Measurements from ENCODE around the gene MRPL54.
A peak's percentile ranks its signal among the peaks of the same experiment; 100 is the strongest.

The MRPL54 gene

GRCh38 chr19:3762501-3763459 lies at the start of gene MRPL54:
Gene MRPL54 (plus strand): TSS chr19:3762682. CDS start chr19:3762701, 19 bp downstream.
- peak; percentile 99 for DNase-seq

DNA sequence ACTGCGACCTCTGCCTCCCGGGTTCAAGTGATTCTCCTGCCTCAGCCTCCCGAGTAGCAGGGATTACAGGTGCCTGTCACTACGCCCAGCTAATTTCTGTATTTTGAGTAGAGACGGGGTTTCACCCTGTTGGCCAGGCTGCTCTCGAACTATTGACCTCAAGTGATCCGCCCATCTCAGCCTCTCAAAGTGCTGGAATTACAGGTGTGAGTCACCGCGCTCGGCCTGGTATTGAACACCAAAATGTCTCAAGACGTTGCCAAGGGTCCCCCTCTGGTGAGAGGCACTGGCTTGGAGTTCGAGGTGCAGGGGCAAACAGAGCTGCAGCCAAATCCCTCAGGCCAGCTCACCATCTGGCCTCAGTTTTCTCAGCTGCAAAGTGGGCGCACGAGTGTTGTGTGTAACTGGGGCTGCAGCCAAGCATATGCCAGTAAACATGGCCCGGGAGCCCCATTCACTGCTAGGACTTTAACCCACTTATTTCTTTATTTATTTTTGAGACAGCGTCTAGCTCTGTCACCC lies 46.3 kb upstream of the MRPL54 start:
- DNase-seq = no peak

DNA sequence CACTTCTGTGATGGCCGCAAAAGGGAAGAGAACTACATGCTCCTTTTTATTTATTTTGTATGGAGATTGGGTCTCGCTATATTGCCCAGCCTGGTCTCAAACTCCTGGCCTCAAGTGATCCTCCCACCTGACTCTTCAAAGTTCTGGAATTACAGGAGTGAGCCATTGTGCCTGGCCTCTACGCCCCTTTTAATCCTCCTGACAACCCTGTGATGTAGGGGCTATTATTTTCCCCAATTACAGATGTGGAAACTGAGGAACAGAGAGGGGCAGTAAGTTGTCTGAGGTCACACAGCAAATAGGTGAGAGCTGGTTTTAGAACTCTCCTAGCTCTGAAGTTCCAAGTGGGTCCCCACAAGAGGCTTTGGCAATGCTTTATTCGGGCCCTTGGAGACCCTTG lies 42.6 kb upstream of the MRPL54 start:
- no peak for DNase-seq

GRCh38 chr19:3720349-3720917 lies 42.0 kb upstream of the MRPL54 start:
- no peak for DNase-seq

DNA sequence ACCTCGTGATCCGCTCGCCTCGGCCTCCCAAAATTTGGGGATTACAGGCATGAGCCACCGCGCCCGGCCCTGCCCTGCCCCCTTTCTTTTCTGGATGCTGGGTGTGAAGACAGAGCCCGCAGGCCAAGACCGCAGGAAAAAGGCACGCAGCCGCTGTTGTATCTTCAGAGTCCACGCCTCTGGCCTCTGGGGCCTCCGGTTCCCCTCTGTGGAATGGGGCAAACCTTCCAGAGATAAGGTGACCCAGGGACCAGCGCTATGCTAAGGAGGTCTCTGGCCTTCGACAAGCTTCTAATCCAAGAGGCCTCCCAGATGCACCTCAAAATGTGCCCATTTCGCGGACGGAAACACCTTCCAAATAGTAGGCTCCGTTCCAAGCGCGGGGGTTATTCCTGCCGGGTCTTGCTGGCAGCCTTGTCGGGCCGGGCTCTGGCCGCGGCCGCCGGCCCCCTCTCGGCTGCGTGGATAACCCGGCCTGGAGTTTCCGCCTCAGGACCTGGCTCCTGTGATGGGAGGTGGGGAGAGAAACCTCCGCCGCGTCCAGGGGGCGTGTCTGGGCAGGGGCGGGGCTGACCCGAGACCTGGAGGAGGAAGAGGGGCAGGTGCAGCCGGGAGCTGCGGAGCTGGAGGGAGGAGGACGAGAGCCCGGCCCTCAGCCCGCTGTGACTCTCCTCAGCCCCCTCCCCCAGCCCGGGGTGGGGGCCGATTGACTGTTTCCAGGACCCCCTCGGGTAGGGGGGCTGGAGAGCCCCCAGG lies 41.2 kb upstream of the MRPL54 start:
- DNase-seq = peak; percentile 72

DNA sequence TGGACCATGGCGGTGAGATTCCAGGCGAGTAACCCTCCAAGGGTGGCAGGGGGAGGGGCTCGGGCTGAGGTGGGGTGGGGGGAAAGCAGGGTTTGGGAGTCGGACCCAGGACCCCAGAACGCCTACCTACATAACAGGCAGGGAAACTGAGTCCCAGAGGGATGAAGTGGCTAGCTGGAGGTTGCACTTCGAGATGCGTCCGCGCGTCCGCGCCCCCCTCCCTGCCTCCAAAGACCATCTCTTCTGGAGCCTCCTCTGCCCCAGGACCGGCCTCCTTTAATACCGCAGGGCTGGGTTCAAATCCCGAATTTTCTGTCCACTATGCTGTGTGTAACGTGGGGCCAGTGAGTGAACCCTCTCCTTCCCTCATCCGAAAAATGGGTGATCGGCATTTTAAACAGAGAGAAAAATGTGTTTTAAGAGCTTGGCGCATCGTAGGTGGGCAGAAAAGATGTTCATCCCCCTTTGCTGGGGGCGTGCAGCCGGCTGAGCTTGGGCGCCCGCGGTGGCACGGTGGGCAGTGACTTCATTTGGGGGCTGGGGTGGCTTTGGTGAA lies 40.5 kb upstream of the MRPL54 start:
- DNase-seq = no peak

DNA sequence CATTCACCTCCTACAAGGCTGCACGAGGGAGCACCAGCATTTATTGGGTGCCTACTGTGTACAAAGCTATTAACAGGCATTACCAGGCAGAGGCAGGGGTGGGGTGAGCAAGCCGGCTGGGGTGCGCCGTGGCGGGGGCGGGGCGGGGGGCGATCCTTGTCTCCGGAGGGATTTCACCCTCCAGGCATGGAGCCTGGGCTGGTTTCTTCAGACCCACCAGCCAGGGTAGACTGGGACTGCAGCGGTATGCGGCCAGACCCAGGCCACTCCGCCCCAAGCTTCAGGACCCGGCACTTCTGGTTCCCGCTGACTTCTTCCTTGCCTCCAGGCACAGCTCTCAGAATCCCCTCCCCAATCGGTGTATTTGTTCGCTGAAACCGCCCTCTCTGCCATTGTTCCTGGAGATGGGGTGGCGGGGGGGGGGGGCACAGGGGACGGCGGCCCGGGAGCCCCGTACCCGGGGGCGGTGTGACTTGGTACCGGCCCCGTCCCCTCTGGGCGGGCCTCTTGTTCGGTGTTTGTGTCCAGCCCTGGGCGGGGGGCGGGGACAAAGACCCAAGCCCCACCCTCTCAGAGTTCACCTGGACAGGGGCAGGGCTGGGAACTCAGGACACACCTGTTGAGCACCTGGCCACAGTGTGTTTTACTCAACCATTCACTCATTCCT lies 39.9 kb upstream of the MRPL54 start:
- no peak for DNase-seq

- no peak for DNase-seq
Observed at GRCh38 chr19:3723110-3723488, 39.4 kb upstream of the MRPL54 start.

GRCh38 chr19:3723883-3724282 lies 38.6 kb upstream of the MRPL54 start:
- DNase-seq = no peak

DNA sequence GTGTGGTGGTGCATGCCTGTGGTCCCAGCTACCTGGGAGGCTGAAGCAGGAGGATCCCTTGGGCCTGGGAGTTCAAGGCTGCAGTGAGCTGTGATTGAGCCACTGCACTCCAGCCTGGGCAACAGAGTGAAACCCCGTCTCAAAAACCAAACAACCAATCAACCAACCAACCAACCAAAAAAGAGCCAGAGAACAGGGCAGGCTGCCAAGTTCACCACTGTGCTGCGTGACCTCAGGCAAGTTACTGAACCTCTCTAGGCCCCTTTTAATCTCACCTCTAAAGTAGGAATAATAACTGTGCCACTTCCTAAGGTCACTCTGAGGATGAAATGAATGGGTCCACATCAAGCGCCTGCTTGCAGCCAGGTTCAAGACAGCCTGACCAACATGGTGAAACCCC lies 37.4 kb upstream of the MRPL54 start:
- DNase-seq = no peak

DNA sequence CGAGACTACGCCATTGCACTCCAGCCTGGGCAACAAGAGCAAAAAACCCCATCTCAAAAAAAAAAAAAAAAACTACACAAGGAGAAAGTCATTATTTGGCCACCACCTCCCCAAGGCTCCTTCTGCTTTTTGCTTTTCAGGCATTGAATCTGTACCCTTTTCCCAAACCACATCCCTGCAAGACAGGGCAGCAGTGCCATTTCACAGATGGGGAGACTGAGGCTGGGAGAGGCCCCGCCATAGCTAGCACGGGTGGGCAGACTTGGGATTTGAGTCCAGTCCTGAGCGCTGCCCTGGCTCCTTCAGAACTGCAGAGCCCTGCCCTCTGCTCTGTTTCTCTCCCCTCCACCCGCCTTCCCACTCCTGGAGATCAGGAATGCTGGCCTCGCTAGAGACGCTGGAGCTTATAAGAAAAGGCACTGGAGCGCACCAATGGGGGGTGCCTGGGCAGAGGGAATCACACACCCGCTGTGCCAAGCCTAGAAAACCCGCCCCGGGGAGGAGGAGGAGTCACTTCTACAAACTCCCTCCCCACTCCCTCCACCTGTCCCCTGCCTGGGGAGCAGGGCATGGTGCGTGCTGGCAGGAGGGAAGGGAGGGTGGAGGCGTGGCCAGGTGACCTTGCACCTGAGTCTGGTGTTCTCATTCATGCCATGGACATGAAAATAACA lies 36.7 kb upstream of the MRPL54 start:
- no peak for DNase-seq

- no peak for DNase-seq
Observed at GRCh38 chr19:3730457-3730958, 32.0 kb upstream of the MRPL54 start.

- DNase-seq = no peak
Observed at GRCh38 chr19:3732108-3732507, 30.4 kb upstream of the MRPL54 start.

DNA sequence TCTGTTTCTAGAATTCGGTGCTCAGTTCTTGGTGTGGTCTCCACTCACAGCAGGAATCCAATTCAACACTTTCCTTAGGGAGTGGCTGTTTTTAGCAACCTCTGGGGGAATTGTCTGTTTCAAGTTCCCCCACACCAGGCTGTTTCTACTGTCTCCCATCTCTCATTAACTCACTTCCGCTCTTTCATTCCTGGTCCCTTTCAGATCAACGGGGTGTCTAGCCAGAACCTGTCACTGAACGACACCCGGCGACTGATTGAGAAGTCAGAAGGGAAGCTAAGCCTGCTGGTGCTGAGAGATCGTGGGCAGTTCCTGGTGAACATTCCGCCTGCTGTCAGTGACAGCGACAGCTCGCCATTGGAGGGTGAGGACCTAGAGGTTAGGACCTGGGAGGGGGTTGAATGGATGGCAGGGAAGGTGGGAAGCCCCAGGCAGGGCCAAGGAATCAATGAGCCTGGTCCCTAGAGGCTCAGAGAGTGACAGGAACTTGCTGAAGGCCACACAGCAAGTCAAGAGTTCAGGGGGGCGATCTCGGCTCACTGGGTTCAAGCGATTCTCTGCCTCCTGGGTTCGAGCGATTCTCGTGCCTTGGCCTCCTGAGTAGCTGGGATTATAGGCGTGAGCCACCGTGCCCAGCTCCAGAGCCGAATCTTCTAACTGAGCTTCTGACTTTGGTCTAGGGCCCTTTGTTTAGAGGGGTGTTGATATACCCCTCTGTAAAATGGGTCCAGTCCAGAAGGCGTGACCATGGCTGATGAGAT lies 28.8 kb upstream of the MRPL54 start:
- no peak for DNase-seq

GRCh38 chr19:3734310-3734600 lies 28.2 kb upstream of the MRPL54 start:
- DNase-seq = no peak

GRCh38 chr19:3736106-3736724 lies 26.3 kb upstream of the MRPL54 start:
- DNase-seq = no peak

GRCh38 chr19:3737487-3738205 lies 24.8 kb upstream of the MRPL54 start:
- DNase-seq = no peak

- no peak for DNase-seq
Observed at GRCh38 chr19:3738477-3739220, 23.8 kb upstream of the MRPL54 start.

- DNase-seq = no peak
Observed at GRCh38 chr19:3740431-3740830, 22.1 kb upstream of the MRPL54 start.
